MM.1S (cell line): ENCODE results near the gene CATSPERD.

Experiments
- DNase-seq: peaks from one replicate; pipeline ENCODE4 v3.0.0-alpha.2; 2015
- H2AFZ ChIP-seq: fragments of 300-600 bp; sonication (generic); 2 replicates; pipeline ENCODE4 v1.6.0; 2016; ENCODE audit warnings: antibody characterized with exemption, low read length
- H3F3A ChIP-seq: fragments of 300-600 bp; sonication (generic); 2 replicates; pipeline ENCODE4 v1.6.1; 2016; ENCODE audit warnings: mild to moderate bottlenecking, antibody characterized with exemption, low read length, moderate library complexity, mixed read lengths; ENCODE audit not compliant: insufficient read depth
- H3K27ac ChIP-seq: fragments of 300-600 bp; sonication (generic); 2 replicates; pipeline ENCODE4 v1.5.1; 2016; ENCODE audit warnings: mild to moderate bottlenecking, low read length
- H3K27me3 ChIP-seq: fragments of 300-600 bp; sonication (generic); replicated peaks from 2 replicates; pipeline ENCODE4 v1.6.0; 2016; ENCODE audit warnings: low read length; ENCODE audit not compliant: insufficient read depth
- H3K36me3 ChIP-seq: fragments of 300-600 bp; sonication (generic); replicated peaks from 2 replicates; pipeline ENCODE4 v1.6.1; 2016; ENCODE audit warnings: mild to moderate bottlenecking, low read length, mixed read lengths; ENCODE audit not compliant: insufficient read depth
- H3K4me1 ChIP-seq: fragments of 300-600 bp; sonication (generic); 2 replicates; pipeline ENCODE4 v1.6.1; 2016; ENCODE audit warnings: low read length, mixed read lengths
- H3K4me2 ChIP-seq: fragments of 300-600 bp; sonication (generic); 2 replicates; pipeline ENCODE4 v1.6.0; 2016; ENCODE audit warnings: low read depth, low read length
- H3K4me3 ChIP-seq: fragments of 300-600 bp; sonication (generic); 2 replicates; pipeline ENCODE4 v1.5.1; 2016; ENCODE audit warnings: low read length, mixed read lengths
- H3K79me2 ChIP-seq: fragments of 300-600 bp; sonication (generic); 2 replicates; pipeline ENCODE4 v1.6.1; 2016; ENCODE audit warnings: mixed run types, low read length, mixed read lengths
- H3K9ac ChIP-seq: fragments of 300-600 bp; sonication (generic); 2 replicates; pipeline ENCODE4 v1.6.1; 2016; ENCODE audit warnings: low read length, mixed read lengths
- H3K9me2 ChIP-seq: fragments of 300-600 bp; sonication (generic); replicated peaks from 2 replicates; pipeline ENCODE4 v1.6.1; 2016; ENCODE audit warnings: mild to moderate bottlenecking, low read length, mixed read lengths; ENCODE audit not compliant: insufficient read depth
- H3K9me3 ChIP-seq: fragments of 300-600 bp; sonication (generic); replicated peaks from 2 replicates; pipeline ENCODE4 v1.6.1; 2016; ENCODE audit warnings: mild to moderate bottlenecking, low read length, mixed read lengths; ENCODE audit not compliant: insufficient read depth
- H4K20me1 ChIP-seq: fragments of 300-600 bp; sonication (generic); 2 replicates; pipeline ENCODE4 v1.6.1; 2016; ENCODE audit warnings: mild to moderate bottlenecking, low read length, moderate library complexity, mixed read lengths; ENCODE audit not compliant: insufficient read depth
- CTCF ChIP-seq: fragments of 300-600 bp; sonication (generic); IDR thresholded peaks from 2 replicates; pipeline ENCODE4 v1.5.1; 2016; ENCODE audit warnings: antibody characterized with exemption, low read length, mixed read lengths
- EZH2 ChIP-seq: fragments of 300-600 bp; sonication (generic); optimal IDR thresholded peaks from 2 replicates; pipeline ENCODE3; 2017; ENCODE audit warnings: low read depth, mild to moderate bottlenecking, antibody characterized with exemption, low read length, mixed read lengths
- EZH2phosphoT487 ChIP-seq: fragments of 300-600 bp; sonication (generic); IDR thresholded peaks from 2 replicates; pipeline ENCODE4 v1.6.1; 2018; ENCODE audit warnings: antibody characterized with exemption, low read length

CATSPERD gene

GRCh38 chr19:5751709-5752108, 31.3 kb downstream of the CATSPERD start:
- H3K4me3 ChIP-seq: no peak overlapping the region
- H2AFZ ChIP-seq: no peak overlapping the region
- no peaks in the 10 kb centered on the region for H3F3A ChIP-seq
- H3K9me2 ChIP-seq: no peaks in the 10 kb centered on the region
- H3K4me2 ChIP-seq: no peak overlapping the region
- no peaks in the 10 kb centered on the region for H3K4me1 ChIP-seq
- no peak; the same call in 1 of the 2 replicates for TF ChIP-seq EZH2phosphoT487
- no peak for TF ChIP-seq EZH2
- TF ChIP-seq CTCF: no peak
- DNase-seq: no peak
- peaks cover 87% of the 10 kb centered on the region for H3K27me3 ChIP-seq
- no peaks in the 10 kb centered on the region for H3K9me3 ChIP-seq
- no peaks in the 10 kb centered on the region for H3K79me2 ChIP-seq
- no peaks in the 10 kb centered on the region for H3K36me3 ChIP-seq
- H3K9ac ChIP-seq: no peak overlapping the region
- no peaks in the 10 kb centered on the region for H4K20me1 ChIP-seq
- H3K27ac ChIP-seq: no peak overlapping the region

GRCh38 chr19:5753743-5754142, 33.3 kb downstream of the CATSPERD start:
- Histone ChIP-seq H3K79me2 (no peaks in the 10 kb centered on the region), H3K9ac (no peak overlapping the region), H3K4me2 (no peak overlapping the region), H3K27me3 (peaks cover 82% of the 10 kb centered on the region), H4K20me1 (no peaks in the 10 kb centered on the region), H3K36me3 (no peaks in the 10 kb centered on the region), H2AFZ (no peak overlapping the region), H3F3A (no peaks in the 10 kb centered on the region), H3K27ac (no peak overlapping the region), H3K4me3 (no peak overlapping the region), H3K4me1 (no peaks in the 10 kb centered on the region), H3K9me3 (no peaks in the 10 kb centered on the region), H3K9me2 (no peaks in the 10 kb centered on the region)
- TF ChIP-seq EZH2: no peak
- TF ChIP-seq CTCF: no peak
- no peak for TF ChIP-seq EZH2phosphoT487
- no peak for DNase-seq

GRCh38 chr19:5762608-5763217, 42.3 kb downstream of the CATSPERD start:
- H3K36me3 ChIP-seq: no peaks in the 10 kb centered on the region
- H3K27me3 ChIP-seq: peaks cover 85% of the 10 kb centered on the region
- TF ChIP-seq EZH2phosphoT487 (no peak), EZH2 (no peak)
- no peaks in the 10 kb centered on the region for H3K9me3 ChIP-seq
- no peaks in the 10 kb centered on the region for H3K4me1 ChIP-seq
- no peak overlapping the region for H2AFZ ChIP-seq
- H3K9me2 ChIP-seq: no peaks in the 10 kb centered on the region
- no peaks in the 10 kb centered on the region for H4K20me1 ChIP-seq
- H3F3A ChIP-seq: no peaks in the 10 kb centered on the region
- no peak overlapping the region for H3K4me2 ChIP-seq
- no peak overlapping the region for H3K27ac ChIP-seq
- H3K4me3 ChIP-seq: no peak overlapping the region
- no peak overlapping the region for H3K9ac ChIP-seq
- no peaks in the 10 kb centered on the region for H3K79me2 ChIP-seq
- DNase-seq: no peak

GRCh38 chr19:5765220-5765619, 44.8 kb downstream of the CATSPERD start:
- Histone ChIP-seq H3K4me1 (no peaks in the 10 kb centered on the region), H3K27me3 (peaks cover 66% of the 10 kb centered on the region), H2AFZ (no peak overlapping the region), H3K9me2 (no peaks in the 10 kb centered on the region), H3K4me2 (no peak overlapping the region), H3K9ac (no peak overlapping the region), H3K79me2 (no peaks in the 10 kb centered on the region), H3F3A (no peaks in the 10 kb centered on the region), H4K20me1 (no peaks in the 10 kb centered on the region), H3K27ac (no peak overlapping the region), H3K9me3 (no peaks in the 10 kb centered on the region), H3K36me3 (no peaks in the 10 kb centered on the region), H3K4me3 (no peak overlapping the region)
- no peak for DNase-seq
- no peak for TF ChIP-seq EZH2phosphoT487
